ENCODE data around the gene TRIM15.

DNA sequence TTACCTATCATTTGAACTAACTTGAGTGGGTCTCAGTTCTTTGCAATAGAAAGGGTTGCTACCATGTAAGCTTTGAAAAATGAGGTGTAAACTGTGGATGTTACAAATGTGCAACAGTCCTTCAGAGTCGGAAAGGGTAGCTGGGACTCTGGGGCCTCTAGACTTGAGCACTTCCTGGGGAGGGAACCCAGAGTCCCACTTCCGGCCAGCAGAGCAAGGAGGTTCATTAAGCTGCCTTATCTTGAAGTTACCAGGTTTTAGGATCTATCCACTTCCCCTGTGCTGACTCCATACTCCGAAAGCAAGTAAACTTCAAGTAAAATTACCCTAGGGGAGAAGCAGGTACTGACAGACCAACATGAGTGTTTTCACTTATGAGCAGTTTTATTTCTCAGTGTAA, 11.8 kb upstream of the TRIM15 start:
- TF ChIP-seq, protein P1, sequence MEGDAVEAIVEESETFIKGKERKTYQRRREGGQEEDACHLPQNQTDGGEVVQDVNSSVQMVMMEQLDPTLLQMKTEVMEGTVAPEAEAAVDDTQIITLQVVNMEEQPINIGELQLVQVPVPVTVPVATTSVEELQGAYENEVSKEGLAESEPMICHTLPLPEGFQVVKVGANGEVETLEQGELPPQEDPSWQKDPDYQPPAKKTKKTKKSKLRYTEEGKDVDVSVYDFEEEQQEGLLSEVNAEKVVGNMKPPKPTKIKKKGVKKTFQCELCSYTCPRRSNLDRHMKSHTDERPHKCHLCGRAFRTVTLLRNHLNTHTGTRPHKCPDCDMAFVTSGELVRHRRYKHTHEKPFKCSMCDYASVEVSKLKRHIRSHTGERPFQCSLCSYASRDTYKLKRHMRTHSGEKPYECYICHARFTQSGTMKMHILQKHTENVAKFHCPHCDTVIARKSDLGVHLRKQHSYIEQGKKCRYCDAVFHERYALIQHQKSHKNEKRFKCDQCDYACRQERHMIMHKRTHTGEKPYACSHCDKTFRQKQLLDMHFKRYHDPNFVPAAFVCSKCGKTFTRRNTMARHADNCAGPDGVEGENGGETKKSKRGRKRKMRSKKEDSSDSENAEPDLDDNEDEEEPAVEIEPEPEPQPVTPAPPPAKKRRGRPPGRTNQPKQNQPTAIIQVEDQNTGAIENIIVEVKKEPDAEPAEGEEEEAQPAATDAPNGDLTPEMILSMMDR (IDR thresholded peaks at IDR 0.05) = no peak
- no peak for TF ChIP-seq POLR2A (IDR thresholded peaks at IDR 0.05)
